ENCODE results near the gene SLC45A1.
"Not testable (repeated sequence)": the region's sequence is repeated elsewhere in the genome, so short reads cannot be mapped to it uniquely, and the experiment has no call there.

Gene SLC45A1

DNA sequence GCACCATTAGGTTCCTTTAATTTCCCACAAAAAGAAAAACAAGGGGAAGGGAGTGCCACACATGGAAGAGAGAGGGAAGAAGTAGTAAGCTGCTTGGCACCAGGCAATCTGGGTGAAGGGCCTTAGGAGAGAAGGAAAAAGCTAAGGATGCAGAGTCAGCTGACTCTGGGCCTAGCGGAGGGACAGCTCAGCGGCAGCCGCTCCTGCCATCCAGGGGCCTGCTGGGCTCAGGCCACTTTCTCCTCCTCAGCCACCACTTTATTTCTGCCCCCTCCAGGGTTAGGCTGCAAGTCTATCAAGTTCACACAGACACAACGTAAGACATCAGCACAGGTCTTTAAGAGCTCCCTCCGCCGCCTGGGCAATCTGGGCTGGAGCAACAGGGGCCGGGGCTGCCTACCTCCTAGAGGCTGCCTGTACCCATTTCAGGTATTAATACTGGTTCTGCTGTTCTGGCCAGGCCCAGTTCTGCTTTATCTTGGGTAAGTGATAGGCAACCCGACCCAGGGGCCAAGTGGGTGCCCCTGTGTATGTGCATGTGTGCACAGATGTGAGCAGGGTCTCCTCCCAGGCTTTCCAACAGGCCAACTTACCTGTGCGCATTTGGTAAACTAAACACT lies 53.6 kb downstream of the SLC45A1 start:
- DNase-seq, result no peak

DNA sequence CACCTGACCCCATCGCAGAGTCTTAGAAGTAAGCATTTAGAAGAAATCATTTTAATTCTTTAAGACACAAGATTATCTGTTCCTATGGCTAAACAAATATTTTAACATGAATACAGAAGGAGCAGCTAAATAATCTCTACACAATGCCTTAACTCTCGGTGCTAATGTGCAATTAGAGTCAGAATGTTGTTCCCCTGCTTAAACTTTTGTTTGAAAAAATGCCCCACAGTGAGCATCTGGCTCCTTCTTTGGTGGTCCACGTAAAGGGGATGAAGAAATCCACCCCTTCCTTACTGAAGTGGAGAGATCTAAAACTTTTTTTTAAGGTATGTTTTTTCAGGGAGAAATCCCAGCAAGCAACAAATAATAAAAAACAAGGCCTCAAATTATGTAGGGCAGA lies 55.2 kb downstream of the SLC45A1 start:
- no peak for DNase-seq

DNA sequence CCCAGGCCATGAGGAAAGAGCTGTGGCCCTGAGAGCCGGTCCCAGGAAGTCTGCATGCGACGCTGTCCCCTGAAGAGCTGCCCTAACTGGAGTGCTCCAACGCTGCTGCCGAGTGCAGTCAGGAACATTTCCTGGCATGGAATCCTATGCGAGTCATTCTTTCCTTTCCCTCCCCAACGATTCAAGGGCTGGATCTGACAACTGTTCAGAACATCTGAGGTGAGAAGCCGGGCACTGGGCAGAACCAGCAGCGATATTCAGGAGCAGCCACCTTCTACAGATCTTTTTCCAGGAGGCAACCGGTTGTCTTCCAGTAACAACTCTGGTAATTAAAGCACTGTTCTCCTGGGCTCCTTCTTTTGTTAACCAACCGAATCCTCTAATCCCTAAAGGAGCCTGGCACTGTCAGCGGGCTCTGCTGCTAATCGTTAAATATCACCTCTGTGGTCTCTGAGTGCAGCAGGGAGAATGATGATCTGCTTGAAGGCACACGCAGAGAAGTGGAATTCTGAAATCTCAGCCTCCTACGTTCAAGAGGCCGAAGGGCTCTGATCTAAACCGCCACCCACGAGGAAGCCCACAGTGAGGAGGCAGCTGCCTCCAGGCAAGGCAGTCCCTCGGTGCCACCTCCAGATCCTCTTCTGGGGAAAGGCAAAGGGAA lies 55.8 kb downstream of the SLC45A1 start:
- peak in 2 of 3 donors; percentile 35 to 39 for DNase-seq

DNA sequence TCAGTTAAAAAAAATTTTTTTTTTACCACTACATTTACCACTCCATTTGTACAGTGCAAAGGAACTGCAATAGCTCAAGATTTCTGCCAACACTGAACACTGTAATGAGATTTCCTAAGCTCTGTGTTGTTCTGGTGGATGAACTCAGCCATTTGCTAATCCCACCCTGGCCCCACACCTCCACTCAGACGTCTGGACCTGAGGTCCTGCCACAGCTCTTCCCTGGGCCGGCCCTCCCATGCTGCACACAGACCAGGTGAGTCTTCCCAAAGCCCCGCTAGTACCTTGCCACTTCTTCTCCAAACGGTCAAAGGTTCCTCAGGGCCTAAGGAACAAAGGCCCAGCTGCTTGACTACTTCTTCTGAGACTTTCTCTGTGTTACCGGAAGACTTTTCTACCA lies 56.4 kb downstream of the SLC45A1 start:
- no peak for DNase-seq

DNA sequence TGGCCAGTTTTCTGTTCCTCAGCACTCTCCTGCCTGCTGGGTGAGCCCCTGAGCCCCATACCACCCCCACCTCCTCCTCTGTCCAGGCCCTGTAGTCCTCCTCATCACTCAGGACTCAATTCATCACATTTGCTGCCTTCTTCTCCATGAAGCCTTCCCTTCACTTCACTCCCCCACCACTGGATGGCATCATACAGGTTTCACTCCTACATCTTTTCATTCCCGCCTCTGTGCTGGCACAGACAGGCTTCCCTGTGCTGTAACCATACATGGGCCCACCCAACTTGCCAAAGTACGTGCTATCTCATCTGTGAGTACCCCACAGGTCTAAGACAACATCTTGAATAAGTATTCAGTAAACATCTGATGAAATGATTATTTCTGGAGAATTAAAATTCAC lies 56.9 kb downstream of the SLC45A1 start:
- DNase-seq, result no peak

DNA sequence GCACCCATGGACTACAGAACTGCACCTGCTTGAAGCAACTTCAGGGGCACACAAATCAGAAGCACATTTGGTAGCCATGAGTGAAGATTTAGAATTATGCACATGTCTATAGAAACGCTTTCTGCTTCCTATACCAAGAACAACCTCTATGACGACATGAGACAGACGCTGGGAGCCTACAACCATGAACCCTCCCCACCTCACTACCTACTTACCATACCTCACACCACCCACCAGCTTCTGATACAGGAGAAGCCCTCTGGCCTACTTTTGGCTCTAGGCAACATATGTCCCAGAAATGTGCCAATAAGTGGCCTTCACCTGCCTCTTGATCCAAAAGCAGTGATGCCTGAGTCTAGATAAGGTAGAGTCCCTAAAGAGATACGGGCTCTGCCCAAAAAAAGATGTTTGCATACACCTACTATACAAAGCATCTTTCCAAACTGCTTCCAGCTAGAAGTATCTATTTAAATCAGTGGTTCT lies 58.5 kb downstream of the SLC45A1 start:
- no peak for DNase-seq

DNA sequence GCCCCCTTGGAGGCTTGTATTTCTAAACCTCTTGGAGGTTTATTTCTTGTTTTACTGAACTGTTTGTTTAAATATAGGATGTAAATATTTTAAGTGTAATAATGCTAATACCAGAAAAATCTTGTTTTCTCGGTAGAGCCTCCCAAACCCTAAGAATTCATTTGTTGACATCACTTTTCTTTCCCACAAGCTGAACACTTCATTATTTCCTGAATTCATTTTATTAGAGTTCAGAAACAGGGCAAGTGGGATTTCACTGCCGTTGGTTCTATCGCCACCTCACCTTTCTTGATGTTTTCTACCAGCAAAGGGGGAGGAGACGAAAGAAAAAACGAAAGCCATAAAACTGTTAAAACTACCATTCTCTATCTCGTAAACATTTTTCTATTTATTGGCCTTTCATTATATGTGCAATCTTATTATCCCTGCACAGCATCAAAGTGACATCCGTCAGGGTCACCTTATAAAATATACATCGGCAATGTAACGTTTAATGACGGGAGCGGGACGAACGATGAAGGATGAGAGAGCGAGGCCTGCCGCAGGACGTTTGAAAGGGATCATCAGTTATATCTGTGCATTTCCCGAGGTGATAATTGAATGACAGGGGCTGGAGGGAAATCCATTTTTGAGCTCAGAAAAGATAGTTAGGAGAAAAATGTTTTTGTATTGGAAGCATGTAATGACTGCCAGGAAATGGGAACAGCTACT lies 59.5 kb downstream of the SLC45A1 start:
- DNase-seq, result no peak

DNA sequence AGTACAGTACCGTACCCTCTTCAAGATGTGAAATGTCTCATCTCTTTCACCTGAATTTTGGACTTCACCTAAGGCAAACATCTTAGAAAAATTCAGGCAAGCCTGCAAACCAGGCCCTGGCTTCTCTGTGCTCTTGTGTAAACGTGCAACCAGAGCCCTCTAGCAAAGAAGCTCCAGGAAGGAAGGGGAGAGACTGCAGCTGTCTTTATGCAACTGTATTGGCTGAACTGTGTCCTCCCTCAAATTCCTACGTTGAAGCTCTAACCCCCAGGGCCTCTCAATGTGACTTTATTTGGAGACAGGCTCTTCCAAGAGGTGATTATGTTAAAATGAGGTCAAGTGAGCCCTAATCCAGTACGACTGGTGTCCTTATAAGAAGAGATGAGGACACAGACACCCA lies 60.3 kb downstream of the SLC45A1 start:
- no peak for DNase-seq

DNA sequence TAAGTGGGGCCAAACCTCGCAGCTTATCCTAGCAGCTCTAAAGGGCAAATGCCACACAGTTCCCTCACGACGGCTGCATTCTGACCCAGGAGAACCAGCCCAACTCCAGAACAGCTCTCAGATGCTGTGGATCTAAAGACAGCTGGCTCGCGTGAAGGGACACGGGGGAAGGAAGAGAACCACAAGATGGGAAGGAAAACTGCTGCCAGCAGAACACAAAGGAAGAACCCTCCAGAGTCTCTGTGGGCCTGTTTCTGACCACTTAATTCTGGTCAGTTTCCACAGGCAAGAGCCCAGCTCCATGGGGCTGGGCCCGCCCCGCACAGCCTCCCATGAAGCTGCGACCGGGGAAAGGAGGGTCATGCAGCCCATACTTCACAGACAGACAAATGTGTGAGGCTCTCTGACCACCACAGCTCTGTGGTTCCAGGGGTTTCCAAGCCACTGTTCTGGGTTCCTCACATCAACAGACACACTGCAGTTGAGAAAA lies 61.1 kb downstream of the SLC45A1 start:
- DNase-seq, result no peak

DNA sequence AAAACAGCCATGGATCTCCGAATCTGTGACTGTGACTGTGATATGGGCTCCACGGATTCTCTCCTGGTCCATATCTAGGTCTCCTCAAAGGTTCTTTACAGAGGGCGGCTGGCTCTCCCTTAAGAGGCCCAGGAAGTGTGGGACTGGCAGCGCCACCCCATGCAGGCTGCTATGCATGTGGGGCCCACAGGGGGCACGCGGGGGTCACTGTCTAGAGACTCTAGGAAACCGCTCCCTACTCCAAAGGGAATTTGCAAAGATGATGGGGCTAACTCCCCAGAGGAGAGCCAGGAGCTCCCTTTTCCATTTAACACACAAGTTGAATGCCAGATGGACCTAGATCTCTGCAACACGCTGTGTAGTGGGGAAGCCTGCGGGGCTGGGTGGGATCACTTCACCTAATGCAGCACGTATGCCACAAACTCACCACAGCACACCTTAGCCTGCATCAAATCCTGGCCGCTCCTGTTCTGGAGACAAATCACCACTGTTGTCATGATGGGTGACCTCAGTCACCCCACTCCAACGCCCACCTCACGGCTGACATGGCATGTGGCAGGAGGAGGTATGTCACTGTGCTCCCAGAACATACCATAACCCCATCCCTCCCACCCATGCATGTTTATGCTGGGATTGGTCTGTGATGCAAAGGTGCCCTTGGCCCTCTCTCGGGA lies 61.7 kb downstream of the SLC45A1 start:
- no peak for DNase-seq

DNA sequence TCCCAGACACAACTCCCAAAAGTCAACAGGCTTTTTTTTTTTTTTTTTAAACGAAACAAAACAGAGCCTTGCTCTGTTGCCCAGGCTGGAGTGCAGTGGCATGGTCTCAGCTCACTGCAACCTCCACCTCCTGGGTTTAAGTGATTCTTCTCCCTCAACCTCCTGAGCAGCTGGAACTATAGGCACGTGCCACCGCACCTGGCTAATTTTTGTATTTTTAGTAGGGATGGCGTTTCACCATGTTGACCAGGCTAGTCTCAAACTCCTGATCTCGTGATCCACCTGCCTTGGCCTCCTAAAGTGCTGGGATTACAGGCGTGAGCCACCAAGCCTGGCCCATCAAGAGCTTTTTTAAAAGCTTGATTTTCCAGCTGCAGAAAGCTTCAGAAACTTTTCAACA lies 62.4 kb downstream of the SLC45A1 start:
- not testable (repeated sequence) for DNase-seq

DNA sequence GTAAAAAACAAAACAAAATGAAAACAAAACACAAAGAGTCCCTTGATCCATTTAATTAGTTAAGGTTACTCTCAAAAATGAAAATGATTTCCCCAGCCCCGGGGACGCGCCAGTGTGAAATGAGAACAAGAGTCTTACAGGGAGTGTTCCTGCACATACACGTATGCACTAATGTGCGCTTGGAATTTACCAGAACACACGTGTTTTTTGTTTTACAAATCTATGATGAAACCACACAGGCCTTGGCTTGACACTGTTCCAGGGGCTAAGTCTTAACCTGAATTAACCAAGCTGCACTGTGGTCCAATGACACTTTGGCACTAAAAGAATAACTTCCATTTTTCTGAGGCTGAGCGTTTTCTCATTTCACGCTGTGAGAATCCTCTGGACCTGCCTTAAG lies 63.7 kb downstream of the SLC45A1 start:
- DNase-seq, result no peak

DNA sequence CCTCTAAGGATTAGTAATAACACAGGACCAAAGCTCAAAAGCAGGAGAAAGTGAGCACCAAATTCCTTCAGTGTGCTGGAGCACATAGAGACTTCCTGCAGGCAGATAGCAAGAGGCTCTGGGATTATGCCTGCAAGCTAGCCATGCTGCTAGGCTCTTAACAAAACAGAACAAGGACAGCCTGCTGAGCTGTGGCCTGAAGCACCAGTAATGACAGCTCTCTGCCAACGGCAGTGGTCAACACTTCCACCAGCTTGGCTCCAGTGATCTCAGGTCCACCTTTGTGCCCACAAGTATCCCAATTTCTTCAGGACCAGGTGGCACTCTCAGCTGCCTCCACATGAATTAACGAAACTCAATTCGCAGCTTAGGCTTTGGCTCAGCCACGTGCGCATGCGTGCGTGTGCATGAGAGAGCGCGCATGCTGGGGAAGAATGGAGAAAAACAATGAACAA lies 64.2 kb downstream of the SLC45A1 start:
- DNase-seq, result no peak

DNA sequence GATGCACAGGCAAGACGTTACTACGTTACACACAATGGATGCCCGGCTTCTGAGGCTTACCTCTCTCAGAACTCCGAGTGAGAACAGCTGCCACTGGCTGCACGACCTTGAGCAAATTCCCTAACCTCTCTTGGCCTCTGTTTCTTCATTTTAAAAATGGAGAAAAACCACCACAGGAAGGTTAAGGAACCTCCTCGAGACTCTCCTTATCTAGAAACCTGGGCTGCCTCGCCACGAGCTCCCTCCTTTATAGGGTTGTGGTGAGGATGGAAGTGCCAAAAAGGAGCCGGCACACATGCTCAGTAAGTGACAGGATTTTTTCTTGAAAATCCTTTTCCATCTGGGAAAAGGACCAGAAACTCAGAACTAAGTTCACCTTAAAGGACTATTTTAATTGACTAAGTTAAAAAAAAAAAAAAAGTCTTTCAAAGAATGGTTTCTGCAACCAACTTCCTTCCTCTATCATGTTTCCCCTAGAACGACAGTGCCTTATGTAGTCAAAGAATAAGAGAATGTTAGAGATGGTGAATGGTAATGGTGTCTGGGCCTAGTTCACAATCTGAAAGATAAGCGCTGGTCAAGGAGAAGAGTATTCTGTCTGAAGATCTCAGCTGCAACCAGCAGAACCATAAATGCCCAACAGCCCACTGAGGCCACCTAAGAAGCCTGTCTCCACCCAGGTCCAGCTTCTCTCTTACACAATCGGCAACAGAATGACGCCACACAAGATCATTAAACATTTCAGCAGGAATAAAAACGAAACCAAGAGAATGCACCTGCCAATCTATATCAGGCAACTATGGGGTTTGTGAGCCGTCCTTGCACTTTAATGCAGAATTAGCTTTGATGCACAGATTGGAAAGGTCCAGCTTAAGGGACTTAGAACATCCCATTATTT lies 64.9 kb downstream of the SLC45A1 start:
- peak; percentile 44 to 52 (median 47) for DNase-seq

DNA sequence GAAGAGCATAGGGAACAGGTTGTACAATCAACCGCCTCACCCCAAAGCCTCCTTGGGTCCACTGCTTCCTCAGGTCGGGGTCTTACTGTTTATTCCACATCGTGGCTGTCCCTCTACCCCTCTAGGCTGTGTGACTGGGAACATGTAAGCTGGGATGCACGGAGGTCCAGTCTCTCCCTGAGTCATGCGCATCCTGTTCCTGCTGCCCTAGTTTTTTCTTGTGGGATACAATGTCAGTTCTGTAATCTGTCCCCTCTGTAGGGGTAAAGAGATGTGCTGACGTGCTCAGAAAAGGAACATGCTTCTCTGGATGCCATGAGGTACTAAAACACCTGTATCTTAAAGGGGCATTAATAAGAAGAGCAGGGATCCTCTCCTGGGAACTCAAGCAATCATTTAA lies 66.2 kb downstream of the SLC45A1 start:
- DNase-seq, result no peak

DNA sequence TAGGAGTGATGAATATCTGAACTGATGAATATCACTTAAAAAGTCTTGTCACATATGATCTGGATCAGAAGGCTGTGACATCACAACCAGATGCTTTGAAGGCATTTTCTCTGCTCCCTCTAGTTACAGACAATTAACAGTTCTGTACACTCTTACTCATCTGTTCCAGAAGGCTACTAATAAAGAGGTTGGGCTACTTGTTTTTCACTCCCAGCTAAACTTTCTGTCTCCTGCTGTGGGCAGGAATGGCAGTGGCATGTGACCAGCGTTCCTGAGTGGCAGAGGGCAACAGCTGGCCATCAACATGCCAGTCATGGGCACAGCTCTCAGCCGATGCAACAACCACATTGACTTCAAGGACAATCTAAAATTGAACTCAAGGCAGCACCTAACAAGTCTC lies 66.7 kb downstream of the SLC45A1 start:
- DNase-seq, result no peak

DNA sequence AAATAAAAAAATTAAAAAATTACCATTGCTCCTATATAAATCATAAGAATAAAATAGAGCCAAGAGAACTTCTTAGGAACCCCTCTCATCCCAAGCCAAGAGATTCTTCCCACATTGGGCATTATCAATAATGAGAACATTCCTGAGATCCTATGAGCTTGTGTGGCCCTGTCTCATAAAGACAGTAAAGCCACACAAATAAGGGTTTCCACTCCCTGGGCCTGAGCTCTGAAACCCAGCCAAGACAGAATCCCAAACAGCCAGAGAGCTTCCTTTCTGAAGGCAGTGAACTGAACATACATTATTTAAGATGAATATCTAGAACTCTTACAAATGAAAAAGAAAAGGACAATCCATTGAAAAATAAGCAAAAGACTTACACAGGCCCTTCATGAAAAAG lies 68.3 kb downstream of the SLC45A1 start:
- no peak for DNase-seq

DNA sequence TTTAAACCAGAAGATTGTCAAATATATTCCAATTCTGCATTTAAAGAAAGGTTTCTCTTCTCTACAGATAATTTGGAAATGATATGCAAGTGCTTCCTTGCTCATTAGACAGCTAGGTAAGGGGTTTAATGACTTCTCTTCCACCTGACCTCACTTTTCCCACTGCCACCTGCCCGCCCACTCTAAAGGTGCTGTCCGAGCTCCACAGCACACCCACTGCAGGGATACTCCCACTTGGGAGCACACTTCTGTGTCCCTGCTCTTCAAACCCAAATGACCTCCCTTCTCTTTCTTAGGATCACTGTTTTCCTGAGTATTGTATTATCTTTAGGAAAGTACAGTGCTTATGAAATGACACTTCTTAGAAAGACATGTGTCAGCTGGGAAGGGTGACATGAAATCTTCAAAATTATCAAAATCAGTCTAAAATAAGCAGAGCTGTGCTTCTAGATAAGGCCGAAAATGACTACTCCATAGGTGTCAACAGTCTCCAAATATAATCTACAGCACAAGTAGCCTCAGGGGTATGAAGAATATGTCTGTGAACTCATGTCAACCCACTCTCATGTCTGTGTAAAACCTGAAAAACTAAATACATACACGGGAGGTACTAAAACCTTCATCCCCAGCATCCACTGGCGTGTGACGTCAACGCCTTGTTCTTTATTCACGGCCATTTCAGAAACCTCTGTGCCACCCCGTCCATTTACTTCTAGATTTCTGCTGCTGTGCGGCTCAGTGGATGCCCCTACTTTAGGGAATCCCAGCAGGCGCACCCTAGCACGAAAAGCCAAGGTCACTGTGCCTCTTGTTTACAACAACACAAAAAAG lies 71.0 kb downstream of the SLC45A1 start:
- no peak for DNase-seq

DNA sequence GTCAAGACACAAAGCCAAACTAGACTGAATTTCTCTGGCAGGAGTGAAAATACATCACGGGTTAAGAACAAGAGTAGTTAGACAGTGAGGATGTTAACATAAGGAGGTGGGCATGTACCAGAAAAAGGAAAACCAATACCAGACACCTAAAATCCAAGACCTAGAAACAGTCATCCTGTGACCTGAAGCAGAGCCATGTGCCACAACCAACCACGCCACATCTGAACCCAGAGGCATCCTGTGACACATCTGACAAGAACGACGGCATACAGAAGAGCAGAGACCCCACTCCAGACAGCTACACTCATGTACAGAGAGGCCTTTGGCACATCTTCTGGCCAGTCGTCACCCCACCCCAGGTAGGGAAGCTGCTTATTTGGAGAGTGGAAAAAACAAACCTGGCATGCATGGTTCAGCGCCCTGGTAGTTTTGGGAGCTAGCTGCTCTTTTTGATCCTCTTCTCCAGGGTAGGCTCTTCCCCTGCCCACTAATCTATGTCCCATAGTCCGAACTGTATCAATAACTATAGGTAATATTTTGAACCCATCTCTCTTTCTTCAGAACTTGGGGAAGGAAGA lies 72.1 kb downstream of the SLC45A1 start:
- no peak for DNase-seq

DNA sequence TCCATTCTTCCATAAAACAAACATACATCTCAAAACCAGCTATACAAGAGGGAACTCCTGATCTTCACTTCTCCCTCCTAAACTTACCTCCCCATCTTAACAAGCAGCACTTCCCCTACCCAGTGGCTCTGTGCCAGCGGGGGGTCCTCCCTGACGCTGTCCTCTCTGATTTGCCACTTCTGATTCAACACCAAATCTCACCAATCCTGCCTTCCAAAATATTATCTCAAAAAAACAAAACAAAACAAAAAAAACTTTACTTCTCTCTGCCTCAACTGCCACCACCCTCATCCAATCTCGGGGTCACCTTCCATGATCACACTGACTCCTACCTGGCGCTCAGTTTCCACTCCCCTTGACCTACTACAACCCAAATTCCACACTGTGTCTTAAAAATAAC lies 72.8 kb downstream of the SLC45A1 start:
- no peak for DNase-seq

DNA sequence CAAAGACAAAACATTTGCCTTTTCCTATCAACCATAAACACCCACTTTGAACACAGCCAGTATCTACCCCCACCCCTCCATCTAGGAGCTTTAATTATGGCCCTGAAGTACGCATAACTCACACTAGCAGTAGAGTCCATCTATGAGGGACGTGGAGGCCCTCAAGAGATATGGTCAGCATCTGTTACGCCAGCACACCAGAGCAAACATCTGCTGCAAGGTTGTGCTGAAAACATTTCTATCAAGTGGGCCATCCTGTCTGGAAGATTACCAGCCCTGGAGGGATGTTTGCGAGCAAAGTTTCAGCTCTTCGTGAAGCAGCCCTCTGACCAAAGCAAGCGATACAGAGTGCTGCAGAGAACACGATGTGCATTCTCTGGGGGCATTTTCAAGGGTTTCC lies 74.6 kb downstream of the SLC45A1 start:
- no peak for DNase-seq
